GM21367 (cell line): Measurements from ENCODE around the gene EMILIN2.

Experiments used
- ATAC-seq: cut with Tn5 transposase; IDR thresholded peaks from one replicate; pipeline ENCODE4 v1.9.1; 2021; ENCODE audit not compliant: unreplicated experiment

EMILIN2 gene

GRCh38 chr18:2872095-2872494 is 25.3 kb downstream of the EMILIN2 start:
- no peak for ATAC-seq

GRCh38 chr18:2874765-2875164 is 28.0 kb downstream of the EMILIN2 start:
- no peak for ATAC-seq

GRCh38 chr18:2878656-2879330 is 32.0 kb downstream of the EMILIN2 start:
- ATAC-seq: no peak

GRCh38 chr18:2879889-2880288 is 33.1 kb downstream of the EMILIN2 start:
- no peak for ATAC-seq

- no peak for ATAC-seq
Observed at GRCh38 chr18:2880473-2880872, 33.7 kb downstream of the EMILIN2 start.

- ATAC-seq: no peak
Observed at GRCh38 chr18:2881088-2881839, 34.5 kb downstream of the EMILIN2 start.

GRCh38 chr18:2881840-2882195 is 35.0 kb downstream of the EMILIN2 start:
- ATAC-seq: no peak

GRCh38 chr18:2882201-2882600 is 35.4 kb downstream of the EMILIN2 start:
- ATAC-seq: no peak

GRCh38 chr18:2883076-2883735 is 36.4 kb downstream of the EMILIN2 start:
- peak; percentile 65 for ATAC-seq

- ATAC-seq: no peak
Observed at GRCh38 chr18:2884706-2885285, 38.0 kb downstream of the EMILIN2 start.

- ATAC-seq: no peak
Observed at GRCh38 chr18:2887470-2887869, 40.7 kb downstream of the EMILIN2 start.

GRCh38 chr18:2889761-2890192 is 43.0 kb downstream of the EMILIN2 start:
- no peak for ATAC-seq

- ATAC-seq: no peak
Observed at GRCh38 chr18:2890606-2891005, 43.8 kb downstream of the EMILIN2 start.

GRCh38 chr18:2891526-2892431 is 45.0 kb downstream of the EMILIN2 start:
- ATAC-seq: no peak

- no peak for ATAC-seq
Observed at GRCh38 chr18:2893056-2893455, 46.2 kb downstream of the EMILIN2 start.

GRCh38 chr18:2893676-2894075 is 46.9 kb downstream of the EMILIN2 start:
- ATAC-seq: no peak

- ATAC-seq: no peak
Observed at GRCh38 chr18:2894131-2894840, 47.5 kb downstream of the EMILIN2 start.

- ATAC-seq: no peak
Observed at GRCh38 chr18:2894841-2895370, 48.1 kb downstream of the EMILIN2 start.

GRCh38 chr18:2895391-2895790 is 48.6 kb downstream of the EMILIN2 start:
- no peak for ATAC-seq

GRCh38 chr18:2896990-2897389 is 50.2 kb downstream of the EMILIN2 start:
- ATAC-seq: no peak
